Coronary artery (tissue), 2 donors: ENCODE results near the gene ATP6V1C2.

ENCODE experiments used
- DNase-seq: peaks from one replicate; pipeline ENCODE4 v3.0.0-alpha.2; 2017; ENCODE audit warnings: low spot score
- H3K27ac ChIP-seq, 2 donors: fragments of 200-600 bp; sonication (generic); one replicate each; pipeline ENCODE4 v1.5.1; 2016 to 2019
- H3K4me3 ChIP-seq: fragments of 200-600 bp; sonication (generic); 2 replicates; pipeline ENCODE4 v1.5.1; 2016; ENCODE audit warnings: mild to moderate bottlenecking, moderate library complexity
- TF ChIP-seq, protein P1 (sequence below): fragments of 200-600 bp; sonication (generic); IDR thresholded peaks from one replicate; pipeline ENCODE4 v1.5.1; 2019; ENCODE audit warnings: antibody characterized with exemption

Gene ATP6V1C2

DNA sequence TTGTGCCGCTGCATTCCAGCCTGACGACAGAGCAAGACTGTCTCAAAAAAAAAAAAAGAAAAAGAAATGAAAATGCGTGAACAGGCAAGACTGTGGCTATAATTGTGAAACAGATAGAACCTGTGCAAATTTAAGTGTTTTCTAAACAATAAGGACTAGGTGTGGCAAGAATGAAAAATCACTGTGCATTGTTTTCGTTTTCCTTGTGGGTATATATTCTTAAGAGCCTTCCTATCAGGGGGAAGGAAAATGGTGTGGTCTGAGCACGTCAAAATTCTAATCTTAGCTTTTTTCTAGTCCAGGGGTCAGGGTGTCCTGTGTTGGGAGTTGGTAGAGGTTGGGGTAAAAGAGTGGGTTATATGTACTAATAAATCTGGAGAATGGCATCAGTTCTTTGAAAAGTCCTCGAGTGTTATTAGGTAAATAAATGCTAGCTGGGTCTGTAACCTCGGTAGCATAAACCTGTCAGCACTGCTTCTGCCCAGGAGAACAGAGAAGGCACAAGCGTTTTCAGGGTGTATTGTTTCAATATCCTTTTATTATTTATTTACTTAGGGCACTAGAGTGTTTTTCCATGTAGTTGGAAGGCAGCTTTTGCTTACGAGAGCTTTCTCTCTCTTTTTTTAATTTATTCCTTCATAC, 11.6 kb downstream of the ATP6V1C2 start:
- Histone ChIP-seq H3K4me3 (no peak overlapping the region), H3K27ac (no peak overlapping the region)
- TF ChIP-seq, protein P1, sequence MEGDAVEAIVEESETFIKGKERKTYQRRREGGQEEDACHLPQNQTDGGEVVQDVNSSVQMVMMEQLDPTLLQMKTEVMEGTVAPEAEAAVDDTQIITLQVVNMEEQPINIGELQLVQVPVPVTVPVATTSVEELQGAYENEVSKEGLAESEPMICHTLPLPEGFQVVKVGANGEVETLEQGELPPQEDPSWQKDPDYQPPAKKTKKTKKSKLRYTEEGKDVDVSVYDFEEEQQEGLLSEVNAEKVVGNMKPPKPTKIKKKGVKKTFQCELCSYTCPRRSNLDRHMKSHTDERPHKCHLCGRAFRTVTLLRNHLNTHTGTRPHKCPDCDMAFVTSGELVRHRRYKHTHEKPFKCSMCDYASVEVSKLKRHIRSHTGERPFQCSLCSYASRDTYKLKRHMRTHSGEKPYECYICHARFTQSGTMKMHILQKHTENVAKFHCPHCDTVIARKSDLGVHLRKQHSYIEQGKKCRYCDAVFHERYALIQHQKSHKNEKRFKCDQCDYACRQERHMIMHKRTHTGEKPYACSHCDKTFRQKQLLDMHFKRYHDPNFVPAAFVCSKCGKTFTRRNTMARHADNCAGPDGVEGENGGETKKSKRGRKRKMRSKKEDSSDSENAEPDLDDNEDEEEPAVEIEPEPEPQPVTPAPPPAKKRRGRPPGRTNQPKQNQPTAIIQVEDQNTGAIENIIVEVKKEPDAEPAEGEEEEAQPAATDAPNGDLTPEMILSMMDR, result no peak
- DNase-seq, result no peak

DNA sequence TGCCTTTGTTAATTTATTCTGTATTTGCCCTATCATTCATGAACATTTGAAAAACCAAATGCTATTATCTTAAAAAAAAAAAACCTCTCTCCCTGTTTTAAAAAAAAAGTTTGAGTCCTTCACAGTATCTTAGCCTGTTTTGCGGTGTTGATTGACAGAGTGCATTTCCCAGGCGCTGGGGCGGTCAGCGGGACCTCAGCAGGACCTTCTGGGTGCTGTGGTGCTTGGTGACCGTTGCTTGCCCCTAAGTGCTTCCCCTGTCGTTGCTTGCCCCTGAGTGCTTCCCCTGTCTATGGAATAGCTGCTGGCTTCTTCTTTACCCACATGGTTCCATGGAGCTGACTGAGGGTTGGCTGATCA, 12.1 kb downstream of the ATP6V1C2 start:
- Histone ChIP-seq H3K4me3 (no peak overlapping the region), H3K27ac (no peak overlapping the region)
- TF ChIP-seq, protein P1, result no peak
- DNase-seq, result no peak

DNA sequence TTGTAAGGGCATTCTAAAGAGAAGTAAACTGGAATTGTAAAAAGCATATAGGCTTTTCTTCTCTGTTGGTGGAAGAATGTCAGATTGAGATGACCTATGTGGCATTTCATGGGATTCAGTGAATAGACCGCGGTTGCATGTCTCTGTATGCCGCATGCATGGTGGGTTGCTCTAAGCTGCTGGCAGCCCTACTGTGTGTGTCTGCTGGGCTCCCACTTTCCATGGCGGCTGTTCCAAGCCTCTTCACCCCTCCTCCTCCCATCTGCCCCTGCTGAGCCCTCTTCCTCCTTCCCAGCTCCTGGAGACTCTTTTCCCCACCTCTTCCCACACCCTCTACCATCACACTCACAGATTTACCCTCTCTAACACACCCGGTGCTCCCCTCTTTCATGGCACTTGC, 12.6 kb downstream of the ATP6V1C2 start:
- no peak for DNase-seq
- TF ChIP-seq, protein P1, result no peak
- no peak overlapping the region for H3K4me3 ChIP-seq
- no peak overlapping the region for H3K27ac ChIP-seq

DNA sequence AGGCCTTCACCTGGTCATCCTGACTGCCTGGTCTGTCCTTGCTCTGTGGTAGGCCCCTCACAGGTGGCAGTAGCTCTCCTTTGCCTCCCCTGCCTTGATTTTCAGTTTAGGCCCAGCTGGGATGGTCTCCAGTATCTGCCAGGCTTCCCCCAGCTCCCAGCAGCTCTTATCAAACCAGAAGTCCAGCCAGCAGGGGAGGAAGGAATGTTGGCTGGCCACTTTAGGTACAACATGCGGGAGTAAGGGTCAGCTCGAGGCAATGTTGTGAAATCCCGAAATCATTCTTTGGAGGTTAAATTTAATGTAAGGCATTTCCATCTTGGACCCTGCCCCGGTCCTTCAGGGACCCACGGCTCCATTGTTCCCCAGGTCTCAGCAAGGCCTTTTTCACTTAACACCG, 16.8 kb downstream of the ATP6V1C2 start:
- DNase-seq, result no peak
- Histone ChIP-seq H3K27ac (no peak overlapping the region), H3K4me3 (no peak overlapping the region)
- TF ChIP-seq, protein P1, result no peak

DNA sequence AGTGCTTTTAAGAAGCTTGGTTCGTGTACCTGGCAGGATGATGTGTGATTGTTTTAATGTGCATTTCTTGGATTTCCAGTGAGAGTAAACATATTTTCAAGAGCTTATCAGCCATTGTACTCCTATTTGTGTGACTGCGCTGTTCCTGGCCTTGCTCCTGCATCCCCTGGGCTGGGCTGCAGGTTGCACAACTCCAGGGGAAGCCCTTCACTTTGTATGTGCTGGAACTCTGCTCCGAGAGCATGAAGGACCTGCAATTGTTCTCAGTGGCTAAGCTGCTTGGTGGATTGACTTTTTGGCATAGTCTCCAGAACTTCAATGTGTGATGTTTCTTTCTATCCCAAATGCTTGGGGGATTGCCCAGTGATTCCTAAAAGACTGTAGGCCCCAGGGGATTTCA, 18.8 kb downstream of the ATP6V1C2 start:
- Histone ChIP-seq H3K27ac (no peak overlapping the region), H3K4me3 (no peak overlapping the region)
- DNase-seq, result no peak
- TF ChIP-seq, protein P1, result no peak

DNA sequence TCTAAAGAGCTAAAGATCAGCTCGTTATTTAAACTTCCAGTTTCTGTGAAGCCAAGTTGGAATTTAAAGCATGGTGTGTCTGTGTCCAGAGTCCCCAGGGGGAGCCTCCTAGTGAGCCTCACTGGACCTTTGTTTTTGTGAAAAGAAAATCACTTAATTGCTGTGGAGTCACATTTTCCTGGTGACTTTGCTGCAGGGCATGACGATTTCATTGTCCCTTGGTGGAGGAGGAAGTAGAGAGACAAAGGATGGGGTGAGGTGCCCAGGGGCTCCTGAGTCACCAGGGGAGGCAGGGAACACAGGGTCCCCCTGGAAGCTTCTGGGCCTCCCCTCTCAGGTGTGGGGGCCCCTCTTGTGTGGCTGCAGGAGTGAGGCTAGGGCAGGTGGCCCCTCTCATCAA, 19.7 kb downstream of the ATP6V1C2 start:
- Histone ChIP-seq H3K4me3 (no peak overlapping the region), H3K27ac (no peak overlapping the region)
- DNase-seq, result no peak
- TF ChIP-seq, protein P1, result no peak

DNA sequence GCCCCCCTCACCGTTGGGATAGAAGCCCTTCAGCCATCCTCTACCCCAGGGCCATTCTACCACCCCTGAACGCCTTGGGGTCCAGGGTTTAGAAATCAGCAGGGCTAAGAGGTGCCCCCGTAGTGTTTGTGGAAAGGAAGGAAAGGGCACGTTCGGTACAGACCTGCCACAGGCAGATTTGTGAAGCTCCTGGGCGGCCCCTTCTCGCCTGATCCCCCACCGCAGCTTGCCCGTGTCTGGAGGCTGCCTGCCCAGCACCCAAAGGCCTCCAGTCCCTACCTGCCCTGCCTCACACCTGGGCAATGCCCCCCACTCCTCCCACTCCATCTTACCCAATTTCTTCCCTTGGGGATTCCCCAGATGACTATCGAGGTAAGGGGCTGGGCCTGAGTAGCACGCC, 21.2 kb downstream of the ATP6V1C2 start:
- no peak for DNase-seq
- TF ChIP-seq, protein P1, result no peak
- Histone ChIP-seq H3K27ac (no peak overlapping the region), H3K4me3 (no peak overlapping the region)
